K562 (cell line): ENCODE data around the gene PROK1.

ENCODE experiments used
- ATF6 ChIP-seq: sonication (generic); formaldehyde crosslinking; IDR thresholded peaks from 2 replicates; pipeline ENCODE4 v1.4.0; 2020; ENCODE audit warnings: mild to moderate bottlenecking, missing genetic modification reagents
- GABPA ChIP-seq: fragments of 200-800 bp; sonication (Bioruptor generic); conservative IDR thresholded peaks from 2 replicates; pipeline ENCODE4 v1.6.1; 2016; ENCODE audit warnings: low read depth, missing genetic modification characterization, missing compliant biosample characterization

- TF ChIP-seq GABPA (tag) (no peak), ATF6 (CRISPR knock-in tag) (no peak)
These were observed 6.4 kb upstream of the PROK1 start for GRCh38 chr1:110444561-110444960.
